Measurements from ENCODE around the gene ALG14. TPM values are rescaled to one million over a fixed set of nuclear protein-coding genes. Genes with fewer than 3 reads are reported as not detected.

The ALG14 gene
- total and polyA plus RNA-seq, 2 donors (not counting 1 experiment from before 2014, with no cell fraction given), result 0.92 to 2.6 TPM

- no peaks in the 10 kb centered on the region for H3K9me3 ChIP-seq (ENCODE audit: control extremely low read depth in 1 of 3, control insufficient read depth in 2 of 3, insufficient read depth in 1 of 3, low read length in 2 of 3)
- ATAC-seq (ENCODE audit: low read depth) (peak; percentile 6), DNase-seq (peak; percentile 61)
- H3K27ac ChIP-seq (ENCODE audit: low read length in 2 of 2), result peak overlapping the region in 1 of 2 donors; percentile 51
- Mint-ChIP-seq H3K4me1 (peaks cover 26% of the 10 kb centered on the region), H3K27me3 (peaks cover 27% of the 10 kb centered on the region), H3K9me3 (ENCODE audit: insufficient read depth) (no peaks in the 10 kb centered on the region), H3K27ac (peak overlapping the region; percentile 80), H3K4me3 (peak overlapping the region; percentile 95)
- ChIA-PET CTCF (interaction anchor here (1.0 to 3.4 kb wide), 3 partner anchors 72 to 119 kb away, joined by 3 to 17 read pairs (median 10); no protein-coding TSS in a partner anchor), POLR2A (no interaction called here)
- no peaks in the 10 kb centered on the region for H3K79me2 ChIP-seq (ENCODE audit: control insufficient read depth, insufficient read depth, low read length)
- no peaks in the 10 kb centered on the region for H3K36me3 ChIP-seq (replicated peaks in 1 of 2; ENCODE audit: control extremely low read depth in 1 of 2, control insufficient read depth in 1 of 2, extremely low read depth in 1 of 2, insufficient read depth in 2 of 2, low read length in 1 of 2)
- peak overlapping the region; percentile 90 for H2AFZ ChIP-seq (ENCODE audit: insufficient read depth, low read depth, low read length, poor library complexity, severe bottlenecking)
- peak overlapping the region; percentile 97 for H3K4me2 ChIP-seq (replicated peaks; ENCODE audit: low read depth, low read length, poor library complexity, severe bottlenecking)
- peak overlapping the region; percentile 56 to 67 (median 61) for H3K4me3 ChIP-seq (ENCODE audit: control extremely low read depth in 1 of 5, extremely low read depth in 1 of 5, insufficient read depth in 1 of 5, low read depth in 2 of 5, low read length in 4 of 5)
- H4K20me1 ChIP-seq (ENCODE audit: control insufficient read depth, insufficient read depth, low read length, poor library complexity, severe bottlenecking), result no peaks in the 10 kb centered on the region
- H3K27me3 ChIP-seq (replicated peaks in 1 of 4; ENCODE audit: control extremely low read depth in 1 of 4, control insufficient read depth in 3 of 4, insufficient read depth in 4 of 4, low read length in 3 of 4), result peaks cover 0 to 30% (median 9%) of the 10 kb centered on the region in 4 experiments
- TF ChIP-seq EZH2 (IDR thresholded peaks at IDR 0.05; ENCODE audit: borderline replicate concordance, insufficient read depth, low read depth, low read length, poor library complexity, severe bottlenecking) (no peak), CTCF (IDR thresholded peaks at IDR 0.05) (no peak)
- 2% methylated on average over 78 of the region's 78 CpGs for WGBS (ENCODE audit: insufficient coverage)
- H3K9ac ChIP-seq (ENCODE audit: low read length), result peak overlapping the region; percentile 70
- intact Hi-C loops (cut with micrococcal nuclease), result loop anchor here (1.0 to 5.0 kb wide), 4 partner anchors 51 to 1579 kb away; partner anchors contain the start of gene DR1
- peaks cover 24 to 28% of the 10 kb centered on the region in 2 donors for H3K4me1 ChIP-seq (ENCODE audit: control insufficient read depth in 2 of 2, insufficient read depth in 2 of 2, low read length in 2 of 2)
Observed at GRCh38 chr1:94926126-94926914, 146.4 kb downstream of the ALG14 start.
